Endodermal cell (in vitro differentiated cells): ENCODE data around the gene SNRPD3. TPM values are rescaled to one million over a fixed set of nuclear protein-coding genes. Genes with fewer than 3 reads are reported as not detected.
"Not testable (repeated sequence)": the region's sequence is repeated elsewhere in the genome, so short reads cannot be mapped to it uniquely, and the experiment has no call there.

Experiments used
- DNase-seq: peaks from one replicate; pipeline ENCODE4 v3.0.0-alpha.2; 2017
- H3K27ac ChIP-seq: 2 replicates; pipeline ENCODE4 v1.5.1; 2013; ENCODE audit warnings: mild to moderate bottlenecking, low read depth, low read length, moderate library complexity
- H3K27me3 ChIP-seq: 2 replicates; pipeline ENCODE4 v1.6.1; 2013; ENCODE audit warnings: mild to moderate bottlenecking, low read length, moderate library complexity; ENCODE audit not compliant: insufficient read depth, control insufficient read depth, poor library complexity, severe bottlenecking
- H3K36me3 ChIP-seq: 2 replicates; pipeline ENCODE4 v1.7.0; 2013; ENCODE audit warnings: mild to moderate bottlenecking, low read length, moderate library complexity; ENCODE audit not compliant: control insufficient read depth, insufficient read depth
- H3K4me1 ChIP-seq: one replicate; pipeline ENCODE4 v1.7.0; 2013; ENCODE audit warnings: low read length; ENCODE audit not compliant: control insufficient read depth, insufficient read depth
- H3K4me3 ChIP-seq: 2 replicates; pipeline ENCODE4 v1.5.1; 2013; ENCODE audit warnings: mild to moderate bottlenecking, low read length, moderate library complexity
- H3K9ac ChIP-seq: 2 replicates; pipeline ENCODE4 v1.6.1; 2013; ENCODE audit warnings: mild to moderate bottlenecking, low read length, moderate library complexity; ENCODE audit not compliant: poor library complexity, severe bottlenecking; ENCODE audit errors: extremely low read depth
- H3K9me3 ChIP-seq: 2 replicates; pipeline ENCODE4 v1.6.1; 2013; ENCODE audit warnings: mild to moderate bottlenecking, low read length, moderate library complexity; ENCODE audit not compliant: control insufficient read depth
- H3K27ac Mint-ChIP-seq: 2 replicates; pipeline ENCODE4 v1.8.0; 2020; ENCODE audit warnings: mixed read lengths
- H3K27me3 Mint-ChIP-seq: 2 replicates; pipeline ENCODE4 v1.8.0; 2021; ENCODE audit warnings: mild to moderate bottlenecking, mixed read lengths; ENCODE audit not compliant: insufficient read depth
- H3K36me3 Mint-ChIP-seq: 2 replicates; pipeline ENCODE4 v1.8.0; 2020; ENCODE audit warnings: low read depth, mixed read lengths
- H3K4me1 Mint-ChIP-seq: 2 replicates; pipeline ENCODE4 v1.8.0; 2020; ENCODE audit warnings: mixed read lengths
- H3K4me3 Mint-ChIP-seq: 2 replicates; pipeline ENCODE4 v1.8.0; 2020; ENCODE audit warnings: mild to moderate bottlenecking, moderate library complexity, mixed read lengths
- H3K9me3 Mint-ChIP-seq: 2 replicates; pipeline ENCODE4 v1.8.0; 2020; ENCODE audit warnings: mild to moderate bottlenecking, mixed read lengths
- CTCF ChIP-seq: fragments of 200-600 bp; sonication (generic); conservative IDR thresholded peaks from 2 replicates; pipeline ENCODE4 v1.5.0; 2021; ENCODE audit warnings: antibody characterized with exemption, mild to moderate bottlenecking
- WGBS, 2 experiments: methylation state at CpG; one replicate each; pipeline versions ENCODE4 v1.1.5 to v1.1.7; 2013; ENCODE audit warnings: missing lambda C conversion rate in 2 of 2, mixed read lengths in 1 of 2; ENCODE audit not compliant: insufficient coverage in 1 of 2, insufficient read length in 1 of 2; 5-methylcytosine and 5-hydroxymethylcytosine counted together
- total RNA-seq, 2 donors: library from RNA; stranded (reverse); fragmentation: NEBNext Ultra II Directional in 1 of 2; extraction: Animal tissue kit (Norgen Biotek cat#: 25700) in 1 of 2; gene quantifications; 2 replicates in 1 of 2; 3 replicates in 1 of 2; pipeline ENCODE4 v1.2.1, GENCODE V29; 2021

Gene SNRPD3
- total RNA-seq, 2 donors from 2014 or later, result 158 to 180 TPM

- Histone ChIP-seq H3K36me3 (no peaks in the 10 kb centered on the region), H3K27me3 (no peaks in the 10 kb centered on the region), H3K4me1 (peaks cover 9% of the 10 kb centered on the region), H3K4me3 (no peak overlapping the region), H3K9ac (no peak overlapping the region), H3K9me3 (no peaks in the 10 kb centered on the region), H3K27ac (no peak overlapping the region)
- H3K4me3 Mint-ChIP-seq, result no peak overlapping the region
- peaks cover 8% of the 10 kb centered on the region for H3K4me1 Mint-ChIP-seq
- H3K27me3 Mint-ChIP-seq, result no peaks in the 10 kb centered on the region
- no peak overlapping the region for H3K27ac Mint-ChIP-seq
- H3K36me3 Mint-ChIP-seq, result no peaks in the 10 kb centered on the region
- peak; percentile 95 for DNase-seq
- 19 to 22% methylated on average over 10 to 12 of the region's 12 CpGs for WGBS, 2 experiments
- peak; percentile 87 for TF ChIP-seq CTCF
- no peaks in the 10 kb centered on the region for H3K9me3 Mint-ChIP-seq
Measured at GRCh38 chr22:24525416-24526037, 30.3 kb upstream of the SNRPD3 start.

GRCh38 chr22:24526191-24526590, 29.6 kb upstream of the SNRPD3 start:
- TF ChIP-seq CTCF, result no peak

GRCh38 chr22:24529898-24530297, 25.9 kb upstream of the SNRPD3 start:
- Histone ChIP-seq H3K4me3 (no peak overlapping the region), H3K4me1 (peaks cover 2% of the 10 kb centered on the region), H3K9me3 (no peaks in the 10 kb centered on the region), H3K27me3 (no peaks in the 10 kb centered on the region), H3K9ac (no peak overlapping the region), H3K27ac (no peak overlapping the region), H3K36me3 (no peaks in the 10 kb centered on the region)
- TF ChIP-seq CTCF, result no peak
- Mint-ChIP-seq H3K9me3 (no peaks in the 10 kb centered on the region), H3K4me1 (no peaks in the 10 kb centered on the region), H3K27me3 (no peaks in the 10 kb centered on the region), H3K27ac (no peak overlapping the region), H3K4me3 (no peak overlapping the region), H3K36me3 (no peaks in the 10 kb centered on the region)
- 100% methylated on average over 2 of the region's 2 CpGs; no CpG with 5 or more reads in 1 of the 2 experiments for WGBS, 2 experiments
- DNase-seq, result no peak

More at GRCh38 chr22:24526191-24526590, 29.6 kb upstream of the SNRPD3 start:
- H3K27me3 Mint-ChIP-seq, result no peaks in the 10 kb centered on the region
- H3K9me3 Mint-ChIP-seq, result no peaks in the 10 kb centered on the region
- no peak overlapping the region for H3K4me3 Mint-ChIP-seq
- Histone ChIP-seq H3K9ac (no peak overlapping the region), H3K27me3 (no peaks in the 10 kb centered on the region), H3K4me1 (peaks cover 9% of the 10 kb centered on the region), H3K27ac (no peak overlapping the region), H3K36me3 (no peaks in the 10 kb centered on the region), H3K4me3 (no peak overlapping the region), H3K9me3 (no peaks in the 10 kb centered on the region)
- H3K36me3 Mint-ChIP-seq, result no peaks in the 10 kb centered on the region
- no peak overlapping the region for H3K27ac Mint-ChIP-seq
- peaks cover 5% of the 10 kb centered on the region for H3K4me1 Mint-ChIP-seq
- no peak for DNase-seq
- 70 to 88% methylated on average over 1 of the region's 2 CpGs for WGBS, 2 experiments

GRCh38 chr22:24530968-24531367, 24.8 kb upstream of the SNRPD3 start:
- not testable (repeated sequence) for H3K27ac ChIP-seq, H3K4me3 ChIP-seq, H3K27me3 ChIP-seq, H3K9me3 Mint-ChIP-seq, H3K4me3 Mint-ChIP-seq, H3K36me3 Mint-ChIP-seq, H3K4me1 Mint-ChIP-seq, H3K9ac ChIP-seq, H3K9me3 ChIP-seq, DNase-seq, H3K27ac Mint-ChIP-seq, H3K36me3 ChIP-seq, H3K27me3 Mint-ChIP-seq, H3K4me1 ChIP-seq
- 72 to 92% methylated on average over 3 of the region's 3 CpGs for WGBS, 2 experiments
